Neural crest cell (in vitro differentiated cells): ENCODE results near the gene KCNJ1. TPM values are rescaled to one million over a fixed set of nuclear protein-coding genes. Genes with fewer than 3 reads are reported as not detected.

Experiments
- DNase-seq: peaks from one replicate; pipeline ENCODE4 v3.0.0; 2021; ENCODE audit warnings: low read depth, mixed read lengths, low spot score
- H3K27ac Mint-ChIP-seq: one replicate; pipeline ENCODE4 v1.8.0; 2021; ENCODE audit warnings: mild to moderate bottlenecking, mixed read lengths; ENCODE audit not compliant: unreplicated experiment
- H3K27me3 Mint-ChIP-seq: 2 replicates; pipeline ENCODE4 v1.8.0; 2021; ENCODE audit warnings: low read depth, mild to moderate bottlenecking, mixed read lengths
- H3K36me3 Mint-ChIP-seq: 2 replicates; pipeline ENCODE4 v1.8.0; 2021; ENCODE audit warnings: low read depth, mild to moderate bottlenecking, mixed read lengths
- H3K4me1 Mint-ChIP-seq: 2 replicates; pipeline ENCODE4 v1.8.0; 2021; ENCODE audit warnings: mixed read lengths
- H3K4me3 Mint-ChIP-seq: one replicate; pipeline ENCODE4 v1.8.0; 2021; ENCODE audit warnings: mild to moderate bottlenecking, mixed read lengths
- H3K9me3 Mint-ChIP-seq: 2 replicates; pipeline ENCODE4 v1.8.0; 2021; ENCODE audit warnings: mixed read lengths
- total RNA-seq: library from RNA; stranded (reverse); gene quantifications from 2 replicates; pipeline ENCODE4 v1.2.1, GENCODE V29; 2021
- TF ChIP-seq, protein P1 (sequence below): fragments of 200-600 bp; sonication (generic); conservative IDR thresholded peaks from 2 replicates; pipeline ENCODE4 v1.5.0; 2021; ENCODE audit warnings: antibody characterized with exemption, mild to moderate bottlenecking

The KCNJ1 gene
- total RNA-seq, 1 donor from 2014 or later: not detected

DNA sequence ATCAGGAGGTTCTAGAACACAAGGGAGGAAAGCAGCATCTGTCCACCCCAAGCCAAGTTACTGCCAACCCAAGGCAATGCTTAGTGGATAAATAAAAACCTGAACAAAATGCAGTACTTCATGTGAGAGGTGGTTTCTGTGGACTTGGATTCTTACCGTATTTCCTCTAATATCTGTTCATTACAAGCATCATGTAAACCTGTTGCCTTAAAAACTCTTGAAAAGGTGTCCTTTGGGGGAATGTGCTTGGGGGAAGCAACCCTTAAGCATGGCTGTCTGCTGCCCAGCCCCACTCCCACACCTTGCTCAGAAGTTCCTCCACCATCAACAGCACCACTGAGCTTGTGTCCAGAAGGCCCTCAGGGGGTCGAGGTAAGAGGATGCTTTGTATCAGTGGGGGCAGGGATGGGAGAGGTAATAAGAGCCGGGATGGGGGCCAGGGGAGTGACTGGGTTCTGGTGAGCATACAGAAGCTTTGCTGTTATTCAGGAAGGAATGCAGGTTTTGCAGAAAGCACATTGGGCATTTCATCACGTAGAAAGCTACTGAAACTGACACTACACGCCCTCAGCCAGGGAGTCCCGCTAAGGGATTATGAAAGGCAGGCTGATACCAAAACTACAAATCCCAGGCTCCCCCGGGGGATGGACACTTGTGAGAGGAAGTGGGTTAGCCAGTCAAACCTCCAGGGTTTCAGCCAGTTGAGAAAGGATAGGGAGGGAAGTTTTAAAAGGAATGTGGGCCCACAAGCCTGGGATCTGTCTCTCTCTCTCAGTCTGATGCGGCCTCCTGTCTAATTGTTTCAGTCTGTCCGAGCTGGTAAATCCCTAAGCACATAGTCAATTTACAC lies 52.0 kb downstream of the KCNJ1 start:
- peak; percentile 46 for DNase-seq
- H3K9me3 Mint-ChIP-seq: no peaks in the 10 kb centered on the region

DNA sequence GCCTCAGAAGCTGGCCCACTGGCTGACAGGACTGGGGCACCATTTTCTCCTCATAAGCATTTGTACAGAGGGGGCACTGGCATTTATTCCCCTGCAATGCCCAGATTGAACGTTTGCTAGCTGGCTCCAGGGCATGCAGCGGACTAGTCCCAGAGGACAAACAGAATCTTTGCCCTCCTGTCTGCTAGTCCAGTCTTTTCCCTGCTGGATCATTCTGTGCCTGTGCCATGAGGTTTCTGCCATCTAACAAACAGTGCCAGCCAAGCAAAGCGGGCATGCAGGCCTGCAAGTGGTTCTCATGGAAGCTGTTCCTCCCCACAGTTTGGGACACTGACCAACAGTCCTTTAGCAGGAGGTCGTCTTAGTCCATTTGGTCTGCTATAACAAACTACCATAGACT lies 53.4 kb downstream of the KCNJ1 start:
- Mint-ChIP-seq H3K27me3 (no peaks in the 10 kb centered on the region), H3K36me3 (no peaks in the 10 kb centered on the region), H3K4me1 (peaks cover 11% of the 10 kb centered on the region), H3K4me3 (no peak overlapping the region), H3K27ac (no peak overlapping the region), H3K9me3 (no peaks in the 10 kb centered on the region)
- TF ChIP-seq, protein P1, sequence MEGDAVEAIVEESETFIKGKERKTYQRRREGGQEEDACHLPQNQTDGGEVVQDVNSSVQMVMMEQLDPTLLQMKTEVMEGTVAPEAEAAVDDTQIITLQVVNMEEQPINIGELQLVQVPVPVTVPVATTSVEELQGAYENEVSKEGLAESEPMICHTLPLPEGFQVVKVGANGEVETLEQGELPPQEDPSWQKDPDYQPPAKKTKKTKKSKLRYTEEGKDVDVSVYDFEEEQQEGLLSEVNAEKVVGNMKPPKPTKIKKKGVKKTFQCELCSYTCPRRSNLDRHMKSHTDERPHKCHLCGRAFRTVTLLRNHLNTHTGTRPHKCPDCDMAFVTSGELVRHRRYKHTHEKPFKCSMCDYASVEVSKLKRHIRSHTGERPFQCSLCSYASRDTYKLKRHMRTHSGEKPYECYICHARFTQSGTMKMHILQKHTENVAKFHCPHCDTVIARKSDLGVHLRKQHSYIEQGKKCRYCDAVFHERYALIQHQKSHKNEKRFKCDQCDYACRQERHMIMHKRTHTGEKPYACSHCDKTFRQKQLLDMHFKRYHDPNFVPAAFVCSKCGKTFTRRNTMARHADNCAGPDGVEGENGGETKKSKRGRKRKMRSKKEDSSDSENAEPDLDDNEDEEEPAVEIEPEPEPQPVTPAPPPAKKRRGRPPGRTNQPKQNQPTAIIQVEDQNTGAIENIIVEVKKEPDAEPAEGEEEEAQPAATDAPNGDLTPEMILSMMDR: no peak
- no peak for DNase-seq

More for the DNA sequence above, 52.0 kb downstream of the KCNJ1 start:
- peak overlapping the region; percentile 57 for H3K27ac Mint-ChIP-seq
- peaks cover 11% of the 10 kb centered on the region for H3K4me1 Mint-ChIP-seq
- H3K36me3 Mint-ChIP-seq: no peaks in the 10 kb centered on the region
- H3K27me3 Mint-ChIP-seq: peaks cover 4% of the 10 kb centered on the region
- H3K4me3 Mint-ChIP-seq: no peak overlapping the region
- TF ChIP-seq, protein P1: no peak

DNA sequence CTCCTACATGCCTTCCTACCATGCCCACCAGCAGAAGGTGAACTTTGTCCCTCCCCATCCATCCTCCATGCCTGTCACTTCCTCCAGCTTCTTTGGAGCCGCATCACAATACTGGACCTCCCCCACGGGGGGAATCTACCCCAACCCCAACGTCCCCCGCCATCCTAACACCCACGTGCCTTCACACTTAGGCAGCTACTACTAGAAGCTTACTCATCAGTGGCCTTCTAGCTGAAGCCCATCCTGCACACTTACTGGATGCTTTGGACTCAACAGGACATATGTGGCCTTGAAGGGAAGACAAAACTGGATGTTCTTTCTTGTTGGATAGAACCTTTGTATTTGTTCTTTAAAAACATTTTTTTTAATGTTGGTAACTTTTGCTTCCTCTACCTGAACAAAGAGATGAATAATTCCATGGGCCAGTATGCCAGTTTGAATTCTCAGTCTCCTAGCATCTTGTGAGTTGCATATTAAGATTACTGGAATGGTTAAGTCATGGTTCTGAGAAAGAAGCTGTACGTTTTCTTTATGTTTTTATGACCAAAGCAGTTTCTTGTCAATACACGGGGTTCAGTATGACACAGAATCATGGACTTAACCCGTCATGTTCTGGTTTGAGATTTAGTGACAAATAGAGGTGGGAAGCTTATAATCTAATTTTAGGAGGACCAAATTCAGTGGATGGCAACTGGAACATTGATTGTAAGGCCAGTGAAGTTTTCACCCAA lies 56.1 kb downstream of the KCNJ1 start:
- no peaks in the 10 kb centered on the region for H3K36me3 Mint-ChIP-seq
- peak overlapping the region; percentile 54 for H3K27ac Mint-ChIP-seq
- peaks cover 11% of the 10 kb centered on the region for H3K4me1 Mint-ChIP-seq

DNA sequence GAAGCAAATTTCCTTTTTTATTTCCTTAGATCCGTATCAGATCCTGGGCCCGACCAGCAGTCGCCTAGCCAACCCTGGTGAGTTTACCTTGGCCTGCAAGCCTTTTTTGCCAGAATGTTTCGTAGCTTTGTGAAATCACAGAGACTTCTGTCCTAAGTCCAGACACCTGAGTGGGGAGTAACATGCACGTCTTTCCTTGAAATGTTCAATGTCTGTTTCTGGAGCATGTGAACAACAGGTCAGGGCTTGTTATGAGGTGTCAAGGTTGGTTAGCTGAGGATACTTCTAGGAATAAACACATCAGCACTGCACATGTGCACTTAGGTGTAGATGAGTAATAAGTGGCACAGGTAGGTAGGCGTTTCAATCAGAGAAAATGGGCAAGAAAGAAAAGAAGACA lies 58.0 kb downstream of the KCNJ1 start:
- no peak overlapping the region for H3K4me3 Mint-ChIP-seq
- TF ChIP-seq, protein P1: no peak
- peaks cover 6% of the 10 kb centered on the region for H3K4me1 Mint-ChIP-seq
- no peaks in the 10 kb centered on the region for H3K9me3 Mint-ChIP-seq
- H3K27me3 Mint-ChIP-seq: peaks cover 2% of the 10 kb centered on the region
- no peak for DNase-seq
- no peaks in the 10 kb centered on the region for H3K36me3 Mint-ChIP-seq
- H3K27ac Mint-ChIP-seq: no peak overlapping the region

More for the DNA sequence above, 56.1 kb downstream of the KCNJ1 start:
- TF ChIP-seq, protein P1: no peak
- no peaks in the 10 kb centered on the region for H3K9me3 Mint-ChIP-seq
- DNase-seq: no peak
- no peak overlapping the region for H3K4me3 Mint-ChIP-seq
- peaks cover 2% of the 10 kb centered on the region for H3K27me3 Mint-ChIP-seq

DNA sequence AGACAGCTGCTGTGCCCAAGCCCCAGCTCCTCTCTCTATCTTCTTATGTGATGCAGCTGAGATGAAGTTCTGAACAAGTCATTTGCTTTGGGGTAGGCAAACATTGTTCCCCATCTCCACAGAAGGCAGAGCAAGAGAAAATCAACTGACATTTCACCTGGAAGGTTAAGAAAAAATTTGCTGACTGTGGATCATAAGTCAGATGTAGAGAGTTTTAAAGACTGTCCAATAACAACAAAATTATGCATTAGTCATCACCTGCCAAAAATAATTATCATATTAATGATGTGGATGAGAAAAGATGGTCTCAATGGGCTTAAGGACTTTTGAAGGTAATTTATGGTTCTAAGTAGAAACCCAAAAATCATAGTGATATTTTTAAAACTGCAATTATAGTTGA lies 59.2 kb downstream of the KCNJ1 start:
- Mint-ChIP-seq H3K4me3 (no peak overlapping the region), H3K4me1 (peaks cover 18% of the 10 kb centered on the region), H3K9me3 (no peaks in the 10 kb centered on the region), H3K27ac (no peak overlapping the region), H3K36me3 (no peaks in the 10 kb centered on the region), H3K27me3 (peaks cover 2% of the 10 kb centered on the region)
- TF ChIP-seq, protein P1: no peak
- DNase-seq: no peak
